ENCODE measurements around the gene DCLK3.

DCLK3 gene

GRCh38 chr3:36763850-36764703, at the start of gene DCLK3:
DCLK3 (minus strand) TSS chr3:36764553; CDS start chr3:36764263, 290 bp downstream.
- H3K4me3 ChIP-seq (replicated peaks in 1 of 2; ENCODE audit: low read depth in 2 of 2, low read length in 2 of 2), result no peak within 1 kb of the TSS
- no peak for TF ChIP-seq CTCF (IDR thresholded peaks at IDR 0.05; ENCODE audit: low read depth, low read length)
- DNase-seq (ENCODE audit: low read depth in 2 of 2), result no peak

DNA sequence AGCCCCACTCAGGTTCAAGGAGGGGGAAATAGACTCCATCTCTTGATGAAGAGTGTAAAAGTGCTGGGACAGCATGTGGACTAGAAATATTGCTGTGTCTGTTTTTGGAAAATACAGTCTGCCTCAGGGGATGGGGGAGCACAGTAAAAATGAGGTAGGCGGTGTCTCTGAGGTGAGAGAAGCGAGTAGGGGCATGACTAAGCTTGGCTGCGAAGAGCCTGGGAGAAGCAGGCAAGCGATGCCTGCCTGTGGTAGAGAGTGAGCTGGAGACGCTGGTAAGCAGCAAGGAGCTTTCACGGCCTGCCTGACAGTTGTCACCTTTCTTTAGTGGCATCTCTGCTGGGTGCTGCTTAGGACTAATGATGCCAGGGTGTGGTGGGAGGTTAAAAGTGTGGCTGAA, 49.0 kb upstream of the DCLK3 start:
- DNase-seq (ENCODE audit: low read depth in 2 of 2), result no peak
- TF ChIP-seq CTCF (IDR thresholded peaks at IDR 0.05; ENCODE audit: low read depth, low read length), result no peak
- no peak overlapping the region for H3K4me3 ChIP-seq (replicated peaks in 1 of 2; ENCODE audit: low read depth in 2 of 2, low read length in 2 of 2)

- H3K4me3 ChIP-seq (replicated peaks in 1 of 2; ENCODE audit: low read depth in 2 of 2, low read length in 2 of 2), result no peak overlapping the region
- TF ChIP-seq CTCF (IDR thresholded peaks at IDR 0.05; ENCODE audit: low read depth, low read length), result no peak
- no peak for DNase-seq (ENCODE audit: low read depth in 2 of 2)
Observed at GRCh38 chr3:36812240-36812639, 47.9 kb upstream of the DCLK3 start.

DNA sequence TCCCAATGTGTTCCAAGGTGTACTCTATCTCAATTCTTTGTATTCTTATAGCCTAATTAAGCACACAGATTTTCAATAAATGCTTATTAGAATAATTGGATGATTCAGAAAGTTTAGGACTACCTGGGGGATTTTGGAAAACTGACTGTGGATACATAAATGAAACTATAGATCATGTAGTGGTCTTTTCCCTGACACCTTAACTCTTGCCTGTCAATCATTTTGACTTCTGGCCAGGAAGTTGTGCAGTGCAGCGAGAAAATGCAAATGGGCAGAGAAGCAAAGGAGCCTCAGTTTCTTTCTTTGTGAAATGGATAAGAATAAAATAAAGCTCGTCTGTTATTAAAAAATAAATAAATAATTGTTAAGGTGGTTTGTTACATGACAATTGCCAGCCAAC, 47.4 kb upstream of the DCLK3 start:
- H3K4me3 ChIP-seq (replicated peaks in 1 of 2; ENCODE audit: low read depth in 2 of 2, low read length in 2 of 2), result no peak overlapping the region
- TF ChIP-seq CTCF (IDR thresholded peaks at IDR 0.05; ENCODE audit: low read depth, low read length), result no peak
- no peak for DNase-seq (ENCODE audit: low read depth in 2 of 2)

DNA sequence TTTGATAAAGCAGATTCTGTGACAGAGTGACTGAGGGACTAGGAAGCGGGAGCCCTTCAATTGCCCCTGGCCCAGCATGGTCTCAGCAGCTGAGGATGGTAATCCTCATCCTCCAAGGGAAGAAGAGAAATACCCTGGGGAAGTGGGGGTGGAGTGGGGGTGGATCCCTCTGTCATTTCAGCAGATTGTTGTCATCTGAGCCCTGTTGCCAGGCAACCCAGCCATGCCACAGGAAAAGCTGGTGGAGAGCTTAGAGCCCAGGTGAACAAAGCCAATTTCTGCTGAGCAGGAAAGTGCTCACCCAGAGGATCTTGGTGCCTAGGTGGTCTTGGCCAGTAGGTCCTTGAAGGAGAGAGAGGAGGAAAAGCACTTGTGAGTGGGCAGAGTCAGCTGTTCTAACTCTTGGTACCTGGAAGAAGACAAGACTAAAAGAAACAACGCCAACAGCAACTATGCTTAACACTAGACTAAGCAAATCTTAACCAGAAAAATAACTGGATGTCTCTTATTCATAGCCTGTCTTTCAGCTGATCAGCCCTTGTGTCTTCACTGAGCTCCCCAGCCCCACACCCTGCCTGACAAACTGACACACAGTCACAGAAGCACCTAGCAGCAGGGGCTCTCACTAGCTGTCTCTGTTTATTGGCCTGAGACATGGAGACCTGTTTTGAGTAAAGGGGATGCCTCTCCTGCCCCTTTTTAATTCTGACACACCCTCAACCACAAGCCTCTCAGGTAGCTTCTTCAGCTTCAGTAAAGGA, 40.1 kb upstream of the DCLK3 start:
- no peak for DNase-seq (ENCODE audit: low read depth in 2 of 2)
- TF ChIP-seq CTCF (IDR thresholded peaks at IDR 0.05; ENCODE audit: low read depth, low read length), result no peak
- no peak overlapping the region for H3K4me3 ChIP-seq (replicated peaks in 1 of 2; ENCODE audit: low read depth in 2 of 2, low read length in 2 of 2)

DNA sequence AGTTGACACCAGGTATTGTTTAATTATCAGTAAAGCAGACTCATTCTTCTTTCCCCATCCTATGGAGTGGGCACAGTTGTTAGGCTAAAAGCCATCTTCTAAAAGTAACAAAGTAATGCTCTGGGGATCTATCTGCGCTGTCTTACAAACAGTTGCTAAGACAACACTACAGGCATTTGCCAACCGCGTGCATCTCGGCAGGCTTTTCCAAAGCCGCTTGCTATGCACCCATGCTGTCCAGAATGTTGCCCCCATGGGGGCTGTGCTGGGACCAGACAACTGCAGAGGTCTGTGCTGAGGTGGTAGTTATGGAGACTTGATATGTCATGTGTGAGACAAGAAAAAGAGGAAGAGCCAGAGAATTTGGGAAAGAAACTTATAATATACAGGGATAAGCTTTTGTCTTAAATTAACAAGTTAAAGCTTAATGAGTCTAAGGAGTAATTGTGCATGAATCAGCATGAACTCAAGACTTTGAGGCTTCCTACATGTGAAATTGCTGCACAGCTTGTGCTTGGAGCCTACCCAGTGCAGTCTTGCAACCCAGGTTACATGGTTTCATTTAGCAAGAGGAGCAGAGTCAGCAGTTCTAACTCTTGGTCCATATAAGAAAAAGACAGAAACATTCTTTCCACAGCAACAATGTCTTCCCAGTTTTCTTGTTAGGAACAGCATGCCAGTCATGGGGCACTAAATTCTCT, 38.9 kb upstream of the DCLK3 start:
- no peak for TF ChIP-seq CTCF (IDR thresholded peaks at IDR 0.05; ENCODE audit: low read depth, low read length)
- no peak for DNase-seq (ENCODE audit: low read depth in 2 of 2)
- no peak overlapping the region for H3K4me3 ChIP-seq (replicated peaks in 1 of 2; ENCODE audit: low read depth in 2 of 2, low read length in 2 of 2)
